Ovary (tissue), 9 donors: ENCODE results near the gene DPP7. TPM values are rescaled to one million over a fixed set of nuclear protein-coding genes. Genes with fewer than 3 reads are reported as not detected.

Experiments used
- DNase-seq, 5 donors: peaks; one replicate each; pipeline ENCODE4 v3.0.0-alpha.2; 2019 to 2020
- H3K27ac ChIP-seq, 2 donors: fragments of 200-600 bp; one replicate each; pipeline versions ENCODE4 v1.5.1 to v1.8.0; 2019 to 2022
- H3K27me3 ChIP-seq: fragments of 200-600 bp; one replicate; pipeline ENCODE4 v1.8.0; 2022
- H3K36me3 ChIP-seq: fragments of 200-600 bp; sonication (generic); one replicate; pipeline ENCODE4 v1.5.1; 2019
- H3K4me1 ChIP-seq: one replicate; pipeline ENCODE4 v1.8.1; 2013; ENCODE audit warnings: mild to moderate bottlenecking, moderate library complexity; ENCODE audit not compliant: insufficient read depth
- H3K4me3 ChIP-seq: fragments of 200-600 bp; sonication (generic); one replicate; pipeline ENCODE4 v1.5.1; 2017
- H3K9me3 ChIP-seq, 2 donors: fragments of 200-600 bp in 1 of 2; sonication (generic) in 1 of 2; one replicate each; pipeline versions ENCODE4 v1.5.1 to v1.8.1; 2013 to 2019; ENCODE audit warnings: mild to moderate bottlenecking in 1 of 2, moderate library complexity in 1 of 2
- CTCF ChIP-seq, 3 donors: fragments of 450-650 bp in 2 of 3; fragments of 200-600 bp in 1 of 3; IDR thresholded peaks; one replicate each; pipeline versions ENCODE4 v1.5.1 to v1.8.0; 2016 to 2022; ENCODE audit warnings: antibody characterized with exemption in 3 of 3, mild to moderate bottlenecking in 1 of 3
- EP300 ChIP-seq: sonication (generic); formaldehyde crosslinking; IDR thresholded peaks from one replicate; pipeline ENCODE4 v1.6.1; 2017; ENCODE audit warnings: antibody characterized with exemption
- POLR2A ChIP-seq: fragments of 450-650 bp; IDR thresholded peaks from one replicate; pipeline ENCODE4 v1.6.1; 2017; ENCODE audit warnings: antibody characterized with exemption, mild to moderate bottlenecking, moderate library complexity
- WGBS, 3 donors: extraction: QIAGEN DNeasy Blood & Tissue Kit in 1 of 3; methylation state at CpG; one replicate each; pipeline versions ENCODE4 v1.1.5 to v1.1.7; 2013 to 2017; 5-methylcytosine and 5-hydroxymethylcytosine counted together
- intact Hi-C, 4 donors: fragments of 100-400 bp; cut with DNase I; formaldehyde crosslinking; loops; one replicate each; pipeline versions ENCODE4 v1.11.0 to v1.15.1; 2022 to 2023
- polyA plus RNA-seq, 2 donors: library from polyadenylated mRNA; stranded (reverse); fragments of 200-250 nt in 1 of 2; fragments of 350-450 nt in 1 of 2; fragmentation: Illumina TruSeq in 1 of 2; extraction: RNeasy Lipid Tissue Mini Kit (QIAGEN cat#74804) in 1 of 2; gene quantifications; one replicate each; pipeline ENCODE4 v1.2.3, GENCODE V29; 2013 to 2014
- total RNA-seq, 7 donors: library from RNA; depleted of rRNA in 2 of 7; stranded (reverse); fragments of >200 nt in 2 of 7; fragmentation: NEBNext Ultra II Directional in 3 of 7; extraction: Animal tissue kit (Norgen Biotek cat#: 25700) in 3 of 7; gene quantifications; one replicate each; pipeline versions ENCODE4 v1.1.0 to v1.2.4, GENCODE V29; 2016 to 2023
- donor health status: DM: no; HTN: no; CAD: no; lungs with moderate emphysema.
- donor health status: DM: no; HTN: no; CAD: no.
- donor health status: Bipolar disorder and iron deficiency.
- donor health status: DM: yes; HTN: yes; CAD: no.
- donor health status: DM: no; HTN: no; CAD: no.
- donor health status: DM: yes; HTN: yes; CAD: no.

Gene DPP7
- total and polyA plus RNA-seq, 9 donors = 3.0 to 117 (median 88.7) TPM

- no peak for DNase-seq
- 88 to 91% (median 90%) methylated on average over 7 of the region's 7 CpGs for WGBS, 3 donors
These were observed 38.4 kb upstream of the DPP7 start for GRCh38 chr9:137152844-137153405.

GRCh38 chr9:137150617-137151457 is 36.3 kb upstream of the DPP7 start:
- Histone ChIP-seq H3K27me3 (no peaks in the 10 kb centered on the region), H3K4me3 (no peak overlapping the region), H3K9me3 (no peaks in the 10 kb centered on the region), H3K27ac (no peak overlapping the region), H3K4me1 (no peaks in the 10 kb centered on the region), H3K36me3 (no peaks in the 10 kb centered on the region)
- no peak for TF ChIP-seq POLR2A
- no peak for TF ChIP-seq EP300
- no peak for TF ChIP-seq CTCF (IDR thresholded peaks at IDR 0.05)
- DNase-seq = no peak
- 16 to 50% (median 20%) methylated on average over 34 of the region's 34 CpGs for WGBS, 3 donors
- intact Hi-C loops = no loop called here

More at GRCh38 chr9:137152844-137153405, 38.4 kb upstream of the DPP7 start:
- TF ChIP-seq EP300 = no peak
- no peak for TF ChIP-seq POLR2A
- TF ChIP-seq CTCF (IDR thresholded peaks at IDR 0.05) = no peak
- no peaks in the 10 kb centered on the region for H3K36me3 ChIP-seq
- H3K4me3 ChIP-seq = no peak overlapping the region
- H3K9me3 ChIP-seq = no peaks in the 10 kb centered on the region
- no peaks in the 10 kb centered on the region for H3K27me3 ChIP-seq
- H3K4me1 ChIP-seq = peaks cover 4% of the 10 kb centered on the region
- intact Hi-C loops = no loop called here
- H3K27ac ChIP-seq = no peak overlapping the region

GRCh38 chr9:137149942-137150616 is 35.5 kb upstream of the DPP7 start:
- no peak for DNase-seq
- no peaks in the 10 kb centered on the region for H3K27me3 ChIP-seq
- H3K36me3 ChIP-seq = no peaks in the 10 kb centered on the region
- no peak overlapping the region for H3K4me3 ChIP-seq
- WGBS, 3 donors = 42 to 66% (median 51%) methylated on average over 20 of the region's 20 CpGs
- no peaks in the 10 kb centered on the region for H3K4me1 ChIP-seq
- intact Hi-C loops = no loop called here
- H3K27ac ChIP-seq = no peak overlapping the region
- no peaks in the 10 kb centered on the region for H3K9me3 ChIP-seq
- TF ChIP-seq EP300 = no peak
- TF ChIP-seq POLR2A = no peak
- no peak for TF ChIP-seq CTCF (IDR thresholded peaks at IDR 0.05)

- Histone ChIP-seq H3K4me3 (no peak overlapping the region), H3K36me3 (no peaks in the 10 kb centered on the region), H3K27ac (no peak overlapping the region), H3K9me3 (no peaks in the 10 kb centered on the region), H3K27me3 (no peaks in the 10 kb centered on the region), H3K4me1 (no peaks in the 10 kb centered on the region)
- DNase-seq = no peak
- WGBS, 3 donors = 77 to 81% (median 77%) methylated on average over 5 of the region's 5 CpGs
- TF ChIP-seq CTCF (IDR thresholded peaks at IDR 0.05) (no peak), EP300 (no peak), POLR2A (no peak)
- intact Hi-C loops = no loop called here
These were observed 34.8 kb upstream of the DPP7 start for GRCh38 chr9:137149363-137149762.
